ENCODE data around the gene MICAL3.
A peak's percentile ranks its signal among the peaks of the same experiment; 100 is the strongest.

The MICAL3 gene

DNA sequence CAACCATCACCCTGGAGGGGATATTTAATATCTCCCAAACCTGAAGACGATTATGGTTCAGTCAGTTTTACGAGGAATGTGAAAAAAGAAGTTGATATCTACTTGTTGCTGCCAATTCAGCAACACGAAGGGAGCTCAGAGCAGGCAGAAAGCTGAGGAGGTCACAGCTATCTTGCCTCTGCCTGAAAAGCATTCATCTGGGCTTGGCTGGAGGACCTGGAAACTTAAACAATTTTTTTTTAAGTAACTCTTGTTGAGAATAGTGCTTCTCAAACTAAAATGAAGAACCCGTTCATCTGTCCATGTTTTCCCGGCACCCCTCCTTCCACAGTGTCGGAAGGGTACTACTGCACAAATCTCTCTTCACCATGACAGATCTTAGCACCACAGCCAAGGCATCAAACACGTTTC lies 98.9 kb downstream of the MICAL3 start:
- DNase-seq, result no peak

DNA sequence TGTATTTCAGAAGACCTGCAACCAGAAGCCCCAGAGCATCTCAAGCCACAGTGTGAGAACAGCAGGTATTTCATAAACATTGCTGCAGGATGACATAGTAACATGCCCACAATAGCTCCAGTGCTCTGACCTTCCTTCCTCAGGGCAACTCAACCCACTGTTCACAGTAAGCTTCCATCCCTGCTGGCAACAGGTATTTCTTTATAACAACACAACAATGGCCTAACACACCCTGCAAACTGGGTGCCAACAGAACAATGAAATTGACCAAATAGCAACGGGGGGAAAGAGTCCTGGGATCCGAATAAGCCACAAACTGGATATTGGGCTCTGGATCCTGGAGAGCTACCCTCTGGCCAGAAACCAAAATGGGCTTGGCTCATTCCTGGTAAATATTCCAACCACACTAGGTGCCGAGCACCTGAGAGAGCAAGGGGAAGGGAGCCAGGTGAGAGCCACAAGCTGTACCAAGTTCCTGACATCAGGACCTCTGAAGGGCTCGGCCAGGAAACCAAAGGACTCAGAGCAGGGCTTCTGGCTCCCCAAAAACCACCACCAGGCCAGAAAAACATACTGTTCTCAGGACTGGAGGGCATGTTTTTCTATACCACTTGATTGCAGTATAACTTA lies 99.5 kb downstream of the MICAL3 start:
- no peak for DNase-seq

- no peak for DNase-seq
These were observed 100.3 kb downstream of the MICAL3 start for GRCh38 chr22:17924076-17924475.

DNA sequence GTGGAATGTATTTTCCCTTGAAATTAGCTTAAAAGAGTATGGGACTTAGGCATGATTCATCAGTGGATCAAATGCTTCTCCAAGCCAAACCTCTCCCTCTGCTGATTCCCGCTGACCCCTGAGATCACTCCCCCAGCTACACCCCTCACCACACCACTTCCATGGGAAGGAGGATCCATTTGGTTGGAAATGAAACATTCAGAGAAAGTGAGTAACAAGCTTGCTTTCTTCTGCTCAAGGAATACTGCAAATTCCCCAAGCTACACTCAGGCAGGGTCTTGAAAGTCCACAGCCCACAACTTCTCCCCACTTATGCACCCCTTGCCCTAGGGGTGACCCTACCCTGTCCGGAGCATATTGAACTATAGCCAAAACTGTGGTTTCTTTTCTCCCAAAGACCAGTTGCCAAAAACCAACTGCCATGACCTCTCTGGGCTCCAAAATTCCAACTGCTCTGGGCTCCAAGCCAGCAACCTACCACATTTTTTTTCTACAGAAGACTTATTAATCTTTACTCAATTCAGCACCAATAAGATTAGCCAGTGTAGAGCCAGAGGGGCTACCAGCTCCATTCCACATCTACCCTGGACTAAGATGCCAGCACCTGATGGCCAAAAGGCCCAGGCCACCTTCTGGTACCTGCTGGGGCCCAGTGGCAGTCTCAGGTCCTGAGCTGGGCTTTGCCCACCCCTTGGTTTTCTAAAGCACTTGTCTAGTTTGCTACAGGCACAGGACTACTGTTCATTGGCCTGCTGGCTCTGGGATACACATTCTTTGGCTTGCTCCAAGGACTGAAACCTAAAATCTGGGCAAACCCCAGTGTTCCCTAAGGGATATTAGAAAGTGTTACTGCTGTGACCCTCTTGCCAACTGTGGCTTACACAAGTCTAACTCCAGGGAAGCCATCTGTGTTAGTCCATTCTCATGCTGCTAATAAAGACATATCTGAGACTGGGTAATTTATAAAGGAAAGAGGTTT lies 101.1 kb downstream of the MICAL3 start:
- no peak for DNase-seq

GRCh38 chr22:17921871-17922821 lies 102.2 kb downstream of the MICAL3 start:
- DNase-seq, result no peak

DNA sequence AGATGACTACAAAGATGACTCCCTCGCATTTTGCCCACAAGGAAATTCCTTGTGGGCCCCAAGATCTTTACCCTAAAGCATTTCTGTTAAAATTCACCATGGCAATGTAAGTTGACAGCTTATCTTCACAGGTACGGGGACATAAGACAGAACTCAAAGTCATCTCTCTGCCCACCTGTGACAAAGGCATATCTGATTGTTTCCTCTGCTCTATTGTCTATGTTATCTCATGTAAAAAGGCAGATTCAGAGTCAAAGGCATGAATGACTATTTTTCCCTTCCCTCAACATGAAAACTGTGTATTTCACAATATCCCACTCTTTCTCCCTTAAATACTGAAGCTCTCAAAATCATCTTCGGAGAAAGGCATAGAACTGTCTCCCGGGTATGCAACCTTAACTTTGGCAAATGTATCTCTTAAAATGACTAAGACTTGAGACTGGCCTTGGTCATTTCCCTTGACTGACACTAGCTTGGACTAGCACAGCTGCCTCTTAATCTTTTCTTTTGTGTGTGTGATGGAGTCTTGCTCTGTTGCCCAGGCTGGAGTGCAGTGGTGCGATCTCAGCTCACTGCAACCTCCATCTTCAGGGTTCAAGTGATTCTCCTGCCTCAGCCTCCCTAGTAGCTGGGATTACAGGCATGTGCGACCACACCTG lies 103.2 kb downstream of the MICAL3 start:
- DNase-seq, result no peak

- no peak for DNase-seq
These were observed 104.2 kb downstream of the MICAL3 start for GRCh38 chr22:17920145-17920605.

GRCh38 chr22:17919276-17920144 lies 104.9 kb downstream of the MICAL3 start:
- DNase-seq, result no peak

GRCh38 chr22:17918840-17919239 lies 105.5 kb downstream of the MICAL3 start:
- DNase-seq, result no peak

GRCh38 chr22:17917490-17917983 lies 106.8 kb downstream of the MICAL3 start:
- no peak for DNase-seq

DNA sequence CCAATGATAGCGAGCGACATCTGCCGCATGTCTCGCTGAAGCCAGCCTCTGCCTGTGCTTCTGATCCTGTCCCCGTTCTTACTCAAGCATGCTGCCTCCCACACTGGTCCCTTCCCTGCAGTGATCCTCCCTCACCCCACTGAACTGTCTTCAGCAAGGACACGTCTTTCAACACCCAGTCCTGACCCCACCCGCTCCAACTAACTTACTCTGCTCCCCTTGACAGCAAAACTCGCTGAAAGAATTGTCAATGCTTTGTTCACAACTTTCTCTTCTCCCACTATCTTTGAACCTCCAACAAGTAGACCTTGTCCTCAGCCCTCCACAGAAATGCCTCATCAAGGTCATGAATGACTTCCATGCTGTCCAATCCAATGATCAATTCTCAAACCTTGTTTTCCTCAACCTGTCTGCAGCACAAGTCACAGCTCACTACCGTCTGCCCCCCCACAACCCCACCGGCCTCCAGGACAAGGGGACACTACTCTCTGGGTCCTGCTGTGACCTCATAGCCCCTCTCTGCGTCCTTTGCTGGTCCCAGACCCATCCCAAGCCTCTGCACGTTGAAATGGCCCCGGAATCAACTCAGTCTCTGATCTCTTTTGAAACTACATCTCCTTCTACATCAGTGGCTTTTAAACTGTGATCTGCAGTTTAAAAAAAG lies 108.0 kb downstream of the MICAL3 start:
- DNase-seq, result no peak

- no peak for DNase-seq
These were observed 108.7 kb downstream of the MICAL3 start for GRCh38 chr22:17915676-17916075.

DNA sequence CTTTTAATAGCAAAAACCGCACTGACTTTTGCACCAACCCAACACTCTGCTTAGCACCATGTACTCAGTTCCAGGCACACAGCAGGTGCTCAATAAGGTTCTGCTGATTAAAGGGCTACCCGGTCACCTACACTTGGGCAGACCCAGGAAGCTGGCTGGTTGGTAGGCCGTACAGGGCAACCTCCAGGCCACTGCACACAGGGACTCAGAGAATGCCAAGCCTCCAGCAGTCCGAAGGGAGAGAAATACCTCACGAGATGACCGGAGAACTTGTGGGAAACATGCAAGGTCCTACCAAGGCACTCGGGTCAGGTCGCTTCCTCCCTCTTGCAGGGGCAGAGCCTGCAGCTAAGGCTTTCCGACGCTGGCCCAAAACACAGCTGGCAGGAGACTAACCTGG lies 109.2 kb downstream of the MICAL3 start:
- DNase-seq, result no peak

GRCh38 chr22:17914474-17914873 lies 109.9 kb downstream of the MICAL3 start:
- no peak for DNase-seq

GRCh38 chr22:17913801-17914347 lies 110.5 kb downstream of the MICAL3 start:
- no peak for DNase-seq

DNA sequence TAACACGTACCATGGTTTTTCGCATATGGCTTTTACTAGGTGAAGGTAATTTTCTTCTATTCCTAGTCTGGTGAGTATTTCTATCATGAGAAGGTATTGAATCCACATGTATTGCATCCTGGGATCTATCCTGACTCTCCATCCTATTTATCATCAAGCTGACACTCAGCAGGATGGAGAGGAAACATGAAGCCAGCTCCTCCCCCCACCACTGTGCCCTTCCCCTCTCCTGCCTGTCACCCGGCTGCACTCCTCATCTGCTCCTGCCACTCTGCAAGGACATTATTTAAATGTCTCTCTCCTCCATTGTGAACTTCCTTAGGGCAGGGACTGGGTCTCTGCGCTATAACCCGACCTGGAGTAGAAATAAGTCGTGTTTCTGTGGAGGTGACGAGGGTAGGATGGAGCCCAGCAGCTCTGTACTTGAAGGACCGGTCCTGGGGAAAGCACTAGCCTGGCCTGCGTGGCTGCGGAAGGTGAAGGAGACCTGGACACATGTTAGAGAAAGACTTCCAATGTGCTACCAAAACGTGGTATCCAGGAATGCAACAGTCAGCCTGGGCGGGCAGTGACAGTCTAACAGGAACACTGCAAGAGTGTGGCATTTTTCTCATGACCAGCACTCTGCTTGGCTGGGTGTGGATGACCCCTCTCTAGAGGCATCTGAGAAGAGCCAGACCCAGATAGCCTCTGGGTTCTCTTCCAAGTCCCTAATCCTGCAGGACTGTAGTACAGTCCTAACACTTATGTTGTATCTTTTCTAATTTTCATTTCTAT lies 111.2 kb downstream of the MICAL3 start:
- DNase-seq, result peak; percentile 61

DNA sequence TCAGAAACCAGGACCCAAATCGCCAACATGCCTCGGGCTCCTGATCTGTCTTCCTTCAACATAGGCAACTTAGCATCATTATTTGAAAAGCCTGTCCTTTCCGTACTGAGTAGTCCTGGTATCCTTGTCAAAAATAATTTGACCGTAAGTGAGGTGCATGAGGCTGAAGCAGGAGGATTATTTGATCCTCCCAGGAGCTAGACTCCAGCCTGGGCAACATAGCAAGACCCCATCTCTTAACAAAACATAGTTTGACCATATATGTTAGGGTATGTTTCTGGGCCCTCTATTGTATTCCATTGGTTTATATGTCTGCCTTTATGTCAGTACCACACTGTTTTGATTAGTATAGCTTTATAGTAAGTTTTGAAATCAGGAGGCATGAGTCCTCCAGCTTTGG lies 112.5 kb downstream of the MICAL3 start:
- DNase-seq, result no peak

DNA sequence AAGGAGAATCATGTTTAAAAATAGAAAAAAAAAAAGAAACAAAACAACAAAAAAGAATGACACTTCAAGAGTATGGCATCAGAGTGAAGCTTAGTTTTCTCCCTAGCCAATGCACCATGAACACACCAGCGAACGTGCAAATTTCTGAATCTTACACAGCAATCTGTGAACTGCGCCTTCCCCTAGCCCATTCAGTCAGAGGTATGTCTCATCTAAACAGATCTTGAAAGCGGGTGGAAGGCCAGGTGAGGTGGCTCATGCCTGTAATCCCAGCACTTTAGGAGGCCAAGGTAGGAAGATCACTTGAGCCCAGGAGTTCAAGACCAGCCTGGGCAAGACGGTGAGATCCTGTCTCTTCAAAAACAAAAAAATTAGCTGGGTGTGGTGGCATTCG lies 113.1 kb downstream of the MICAL3 start:
- no peak for DNase-seq

GRCh38 chr22:17910561-17911311 lies 113.6 kb downstream of the MICAL3 start:
- DNase-seq, result peak; percentile 38
